Muscle layer of colon (tissue), 2 donors: ENCODE data around the gene RELN.

Experiments used
- H3K27ac ChIP-seq: one replicate; pipeline ENCODE4 v1.7.0; 2013; ENCODE audit warnings: low read depth, mild to moderate bottlenecking, low read length, moderate library complexity
- H3K27me3 ChIP-seq, 2 donors: one replicate each; pipeline ENCODE4 v1.7.0; 2013; ENCODE audit warnings: low read length in 2 of 2, mild to moderate bottlenecking in 2 of 2; ENCODE audit not compliant: insufficient read depth in 2 of 2, control insufficient read depth in 1 of 2
- H3K36me3 ChIP-seq: one replicate; pipeline ENCODE4 v1.7.0; 2013; ENCODE audit warnings: mild to moderate bottlenecking, low read length; ENCODE audit not compliant: insufficient read depth
- H3K4me1 ChIP-seq: one replicate; pipeline ENCODE4 v1.7.0; 2013; ENCODE audit warnings: mild to moderate bottlenecking, low read length; ENCODE audit not compliant: insufficient read depth
- H3K4me3 ChIP-seq, 2 donors: one replicate each; pipeline ENCODE4 v1.7.0; 2013; ENCODE audit warnings: low read length in 2 of 2, low read depth in 1 of 2, mild to moderate bottlenecking in 1 of 2, moderate library complexity in 1 of 2
- H3K9ac ChIP-seq: one replicate; pipeline ENCODE4 v1.7.0; 2013; ENCODE audit warnings: low read length
- H3K9me3 ChIP-seq: one replicate; pipeline ENCODE4 v1.7.0; 2013; ENCODE audit warnings: mild to moderate bottlenecking, low read length
- donor health status: abdominal sarcoma.
- donor health status: Adenocarcinoma of cecum.

The RELN gene

DNA sequence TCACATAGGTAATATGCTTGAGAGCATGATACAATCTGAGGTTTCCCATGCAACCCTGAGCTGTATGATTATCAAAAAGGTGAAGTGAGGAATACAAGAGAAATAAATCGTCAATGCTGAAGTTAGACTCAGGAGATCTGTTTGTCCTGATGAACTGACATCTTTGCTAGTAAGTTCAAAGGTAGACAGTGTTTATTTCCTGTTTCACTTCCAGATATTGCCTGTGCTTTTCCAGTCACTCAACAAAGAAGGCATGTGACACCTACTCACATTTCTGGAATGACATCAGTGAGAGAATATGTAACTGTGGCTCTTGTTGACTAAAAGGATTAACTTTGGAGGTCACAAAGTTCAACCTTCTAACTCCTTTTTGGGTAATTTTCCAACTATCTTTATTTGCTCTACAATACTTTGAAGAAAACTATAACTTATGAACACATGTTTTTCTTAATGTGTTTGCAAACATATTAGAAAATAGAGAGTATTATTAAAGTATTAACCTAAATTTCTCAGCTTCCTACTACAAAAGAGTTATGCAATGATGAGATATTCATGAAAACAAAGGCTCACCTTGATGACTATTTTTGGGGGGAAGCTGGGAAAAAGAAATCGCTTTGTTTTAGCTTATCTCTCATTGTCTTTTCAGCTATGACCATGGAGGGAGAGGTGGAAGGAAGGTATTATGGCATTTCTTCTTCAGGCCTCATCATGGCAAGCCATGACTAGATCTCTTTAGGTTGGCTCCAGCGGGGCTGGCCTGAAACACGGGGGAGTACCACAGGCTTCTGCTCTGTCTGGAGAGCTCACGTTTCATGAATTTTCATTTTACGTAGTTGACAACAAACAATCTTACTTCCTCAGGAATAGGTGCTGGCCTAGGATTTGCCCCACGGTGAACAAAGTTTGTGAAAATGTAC, 328.7 kb downstream of the RELN start:
- Histone ChIP-seq H3K9ac (no peak overlapping the region), H3K36me3 (no peaks in the 10 kb centered on the region), H3K4me1 (no peaks in the 10 kb centered on the region), H3K27ac (no peak overlapping the region), H3K4me3 (no peak overlapping the region), H3K27me3 (no peaks in the 10 kb centered on the region), H3K9me3 (no peaks in the 10 kb centered on the region)

GRCh38 chr7:103658055-103659005, 331.1 kb downstream of the RELN start:
- H3K27ac ChIP-seq: no peak overlapping the region
- H3K4me1 ChIP-seq: no peaks in the 10 kb centered on the region
- no peaks in the 10 kb centered on the region for H3K9me3 ChIP-seq
- no peaks in the 10 kb centered on the region for H3K36me3 ChIP-seq
- no peak overlapping the region for H3K4me3 ChIP-seq
- no peak overlapping the region for H3K9ac ChIP-seq
- H3K27me3 ChIP-seq: no peaks in the 10 kb centered on the region

DNA sequence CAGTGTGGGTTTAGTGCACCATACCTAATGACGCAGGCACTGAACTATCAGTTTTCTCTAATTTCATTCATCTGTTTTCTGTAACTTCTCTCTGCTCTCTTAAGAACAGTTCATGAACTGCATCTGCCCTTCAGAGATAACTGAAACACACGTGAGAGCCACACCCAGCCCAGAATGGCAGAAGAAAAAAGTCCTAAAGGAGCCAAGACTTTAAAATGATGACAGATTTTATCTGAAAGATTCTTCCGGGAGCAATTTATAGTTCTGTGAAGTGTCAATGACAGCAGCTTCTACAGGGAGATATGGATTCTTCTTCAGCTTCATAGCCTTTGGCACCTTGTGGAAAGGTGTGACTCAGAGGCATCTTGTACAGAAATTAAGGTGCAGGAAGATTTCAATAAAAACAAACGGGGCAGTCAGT, 332.0 kb downstream of the RELN start:
- no peaks in the 10 kb centered on the region for H3K4me1 ChIP-seq
- no peak overlapping the region for H3K9ac ChIP-seq
- H3K27me3 ChIP-seq: no peaks in the 10 kb centered on the region
- no peaks in the 10 kb centered on the region for H3K9me3 ChIP-seq
- no peak overlapping the region for H3K4me3 ChIP-seq
- H3K36me3 ChIP-seq: no peaks in the 10 kb centered on the region
- H3K27ac ChIP-seq: no peak overlapping the region

GRCh38 chr7:103656221-103656620, 333.2 kb downstream of the RELN start:
- Histone ChIP-seq H3K4me3 (no peak overlapping the region), H3K9me3 (no peaks in the 10 kb centered on the region), H3K27me3 (no peaks in the 10 kb centered on the region), H3K36me3 (no peaks in the 10 kb centered on the region), H3K27ac (no peak overlapping the region), H3K4me1 (no peaks in the 10 kb centered on the region), H3K9ac (no peak overlapping the region)

GRCh38 chr7:103651593-103652377, 337.7 kb downstream of the RELN start:
- no peaks in the 10 kb centered on the region for H3K4me1 ChIP-seq
- H3K4me3 ChIP-seq: no peak overlapping the region
- no peaks in the 10 kb centered on the region for H3K9me3 ChIP-seq

GRCh38 chr7:103649052-103649451, 340.4 kb downstream of the RELN start:
- H3K9me3 ChIP-seq: no peaks in the 10 kb centered on the region
- H3K9ac ChIP-seq: no peak overlapping the region
- H3K36me3 ChIP-seq: no peaks in the 10 kb centered on the region
- H3K4me3 ChIP-seq: no peak overlapping the region
- H3K4me1 ChIP-seq: no peaks in the 10 kb centered on the region
- no peaks in the 10 kb centered on the region for H3K27me3 ChIP-seq
- no peak overlapping the region for H3K27ac ChIP-seq

More at GRCh38 chr7:103651593-103652377, 337.7 kb downstream of the RELN start:
- H3K27me3 ChIP-seq: no peaks in the 10 kb centered on the region
- H3K27ac ChIP-seq: no peak overlapping the region
- H3K9ac ChIP-seq: no peak overlapping the region
- H3K36me3 ChIP-seq: no peaks in the 10 kb centered on the region

GRCh38 chr7:103648135-103648534, 341.3 kb downstream of the RELN start:
- H3K36me3 ChIP-seq: no peaks in the 10 kb centered on the region
- no peaks in the 10 kb centered on the region for H3K9me3 ChIP-seq
- no peak overlapping the region for H3K27ac ChIP-seq
- H3K4me1 ChIP-seq: no peaks in the 10 kb centered on the region
- no peak overlapping the region for H3K4me3 ChIP-seq
- H3K9ac ChIP-seq: no peak overlapping the region
- no peaks in the 10 kb centered on the region for H3K27me3 ChIP-seq

GRCh38 chr7:103644319-103644718, 345.1 kb downstream of the RELN start:
- H3K27ac ChIP-seq: no peak overlapping the region
- H3K9ac ChIP-seq: no peak overlapping the region
- H3K27me3 ChIP-seq: no peaks in the 10 kb centered on the region
- no peaks in the 10 kb centered on the region for H3K4me1 ChIP-seq
- no peak overlapping the region for H3K4me3 ChIP-seq
- H3K9me3 ChIP-seq: no peaks in the 10 kb centered on the region
- no peaks in the 10 kb centered on the region for H3K36me3 ChIP-seq

- Histone ChIP-seq H3K27me3 (no peaks in the 10 kb centered on the region), H3K9ac (no peak overlapping the region), H3K4me1 (no peaks in the 10 kb centered on the region), H3K9me3 (no peaks in the 10 kb centered on the region), H3K4me3 (no peak overlapping the region), H3K36me3 (no peaks in the 10 kb centered on the region), H3K27ac (no peak overlapping the region)
Measured at GRCh38 chr7:103640031-103640779, 349.3 kb downstream of the RELN start.

DNA sequence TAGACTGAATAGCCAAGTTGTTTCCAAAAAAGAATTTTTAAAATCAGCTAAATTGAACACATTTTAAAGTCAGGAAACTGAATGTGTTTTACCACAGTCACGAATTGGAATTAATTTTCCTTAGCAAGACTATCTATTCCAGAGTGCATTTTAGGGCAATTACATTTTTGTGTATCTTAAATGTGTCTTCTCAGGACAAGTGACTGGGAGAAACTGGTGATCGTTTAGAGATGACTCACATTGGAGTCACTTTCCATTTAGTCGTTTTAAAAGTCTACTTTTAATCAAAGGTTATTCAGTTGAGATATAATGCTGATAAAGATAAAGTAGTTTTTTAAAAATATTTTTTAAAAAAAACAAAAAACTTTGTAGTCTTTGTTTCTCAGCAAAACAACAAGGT, 351.7 kb downstream of the RELN start:
- H3K27me3 ChIP-seq: no peaks in the 10 kb centered on the region
- no peak overlapping the region for H3K27ac ChIP-seq
- H3K9ac ChIP-seq: no peak overlapping the region
- H3K4me3 ChIP-seq: no peak overlapping the region
- no peaks in the 10 kb centered on the region for H3K9me3 ChIP-seq
- H3K4me1 ChIP-seq: no peaks in the 10 kb centered on the region
- no peaks in the 10 kb centered on the region for H3K36me3 ChIP-seq
